ENCODE measurements around the gene RNF4.
"Not testable (repeated sequence)": the region's sequence is repeated elsewhere in the genome, so short reads cannot be mapped to it uniquely, and the experiment has no call there.

RNF4 gene, protein sequence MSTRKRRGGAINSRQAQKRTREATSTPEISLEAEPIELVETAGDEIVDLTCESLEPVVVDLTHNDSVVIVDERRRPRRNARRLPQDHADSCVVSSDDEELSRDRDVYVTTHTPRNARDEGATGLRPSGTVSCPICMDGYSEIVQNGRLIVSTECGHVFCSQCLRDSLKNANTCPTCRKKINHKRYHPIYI

DNA sequence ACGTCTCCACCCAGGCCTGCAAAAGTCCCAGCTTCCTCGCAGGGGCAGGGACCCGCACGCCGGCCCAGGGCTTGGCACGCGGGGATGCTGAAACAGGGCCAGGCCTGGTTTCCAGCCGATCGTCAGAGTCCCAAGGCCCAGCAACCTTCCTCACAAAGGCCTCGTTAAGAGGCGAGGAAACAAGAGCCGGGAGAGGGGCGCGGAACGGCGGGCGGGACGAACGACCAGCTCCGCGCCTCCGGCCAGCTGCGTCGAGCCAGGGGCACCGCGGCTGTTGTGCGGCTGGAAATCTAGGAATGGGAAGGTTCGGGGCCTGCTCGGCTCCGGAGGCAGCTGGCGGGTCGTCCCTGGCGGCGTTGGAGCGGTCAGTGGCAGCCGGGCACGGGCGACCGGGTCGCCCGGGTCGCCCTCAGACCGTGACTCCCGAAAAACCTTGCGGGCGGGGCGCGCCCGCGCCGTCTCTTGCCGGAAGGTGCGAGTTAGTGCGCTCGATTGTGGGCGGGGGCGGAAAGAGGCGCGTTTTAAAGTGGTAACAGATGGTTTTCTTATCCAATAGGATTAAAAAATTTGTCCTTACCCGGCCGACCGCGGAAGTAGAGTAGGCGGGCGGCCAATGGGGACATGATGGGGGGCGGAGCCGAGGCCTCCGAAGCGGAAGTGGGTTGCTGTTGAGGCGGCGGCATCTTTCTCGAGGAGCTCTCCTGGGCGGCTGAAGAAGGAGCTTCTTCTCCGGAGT lies at the start of gene RNF4:
Gene RNF4 (plus strand): TSS at position 651 of the 736 bp plus-strand sequence. CDS start 21,388 bp downstream, outside the sequence.
- DNase-seq = peak; percentile 95

DNA sequence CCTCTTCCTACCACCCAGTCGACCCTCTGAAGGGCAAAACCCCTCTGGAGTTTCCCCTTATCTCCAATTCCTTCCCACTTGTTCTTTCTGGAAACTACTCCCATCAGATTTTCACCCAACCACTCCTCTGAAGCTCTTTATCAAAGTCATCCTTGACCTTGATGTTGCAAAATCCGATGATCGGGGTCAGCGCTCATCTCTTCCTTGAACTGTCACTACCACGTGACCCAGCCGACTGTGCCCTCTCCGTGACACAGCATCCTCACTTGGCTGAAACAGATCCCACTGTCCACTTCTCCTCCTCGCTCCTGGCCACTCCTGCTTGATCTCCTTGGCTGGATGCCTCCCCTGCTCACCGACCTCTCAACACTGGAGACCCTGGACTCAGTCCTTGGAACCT lies 49.1 kb upstream of the RNF4 start:
- DNase-seq = no peak

DNA sequence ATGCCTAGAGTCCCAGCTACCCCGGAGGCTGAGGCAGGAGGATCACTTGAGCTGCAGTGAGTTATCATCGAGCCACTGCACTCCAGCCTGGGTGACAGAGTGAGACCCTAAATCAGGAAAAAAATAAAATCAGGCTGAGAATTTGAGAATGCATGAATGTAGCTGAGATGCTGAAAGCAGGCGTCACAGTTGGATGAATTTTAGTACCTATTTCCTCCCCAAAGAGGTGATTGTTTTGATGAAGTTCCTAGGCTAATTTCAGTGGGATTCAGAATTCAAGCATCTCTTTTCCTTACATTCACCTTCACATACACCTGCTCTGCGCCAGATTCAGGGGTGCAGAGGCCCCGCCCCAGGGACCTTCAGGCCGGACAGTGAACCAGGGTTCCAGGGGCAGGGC lies 47.0 kb upstream of the RNF4 start:
- DNase-seq = no peak

DNA sequence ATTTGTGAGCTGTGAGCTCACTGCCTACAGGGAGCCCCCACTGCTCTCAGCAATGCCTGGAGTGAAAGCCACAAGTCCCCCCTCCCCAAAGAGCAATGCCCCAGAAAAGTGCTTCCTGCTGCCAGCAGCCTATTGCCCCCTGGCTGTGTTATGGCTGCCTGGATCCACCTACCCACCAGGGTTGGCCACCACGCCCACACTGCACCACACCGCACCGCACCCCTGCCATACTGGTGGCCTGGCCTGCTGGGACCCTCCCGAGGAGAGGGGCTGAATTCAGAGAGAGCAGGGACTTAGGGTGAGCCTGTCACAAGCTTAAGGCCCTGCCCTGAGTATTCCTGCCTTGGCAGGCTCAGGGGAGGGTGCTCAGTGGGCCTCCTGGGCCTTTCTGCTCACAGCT lies 45.8 kb upstream of the RNF4 start:
- DNase-seq = no peak

DNA sequence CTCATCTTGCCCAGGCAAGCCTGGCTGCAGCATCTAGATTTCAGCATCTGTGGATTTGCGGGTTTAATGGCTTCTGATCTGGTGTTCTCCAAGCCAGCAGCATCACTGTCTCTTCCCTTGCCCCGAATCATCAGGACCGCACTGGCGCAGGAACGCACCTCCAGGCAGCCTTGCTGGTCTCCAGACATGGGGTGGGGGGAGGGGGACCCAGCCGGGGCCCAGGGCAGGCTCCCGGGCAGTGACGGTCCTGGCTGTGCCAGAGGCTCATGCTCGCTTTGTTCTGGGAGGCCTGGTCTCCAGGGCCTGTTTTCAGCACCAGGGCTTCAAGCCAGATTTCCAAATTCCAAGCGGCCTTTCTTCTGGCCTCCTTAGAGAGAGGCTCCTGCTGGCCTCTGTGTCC lies 45.2 kb upstream of the RNF4 start:
- no peak for DNase-seq

DNA sequence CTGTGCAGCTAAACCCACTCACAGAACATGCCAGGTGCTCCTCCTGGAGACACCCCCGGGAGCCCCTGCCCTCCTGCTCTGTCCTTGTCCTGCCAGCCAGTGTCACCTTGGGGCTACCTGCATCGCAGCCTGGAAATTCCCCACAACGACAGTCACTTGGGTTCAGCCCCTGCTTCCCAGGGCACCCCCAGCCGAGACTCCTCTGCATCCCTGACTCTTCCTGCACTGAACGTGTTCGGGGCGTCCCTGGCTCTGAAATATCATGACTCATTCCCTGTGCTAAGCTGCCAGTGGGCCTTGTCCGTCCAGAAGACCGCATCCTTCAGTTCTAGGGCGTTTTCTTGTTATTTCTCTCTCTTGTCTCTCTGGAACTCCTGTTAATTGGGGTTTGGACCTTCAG lies 44.3 kb upstream of the RNF4 start:
- DNase-seq = no peak

DNA sequence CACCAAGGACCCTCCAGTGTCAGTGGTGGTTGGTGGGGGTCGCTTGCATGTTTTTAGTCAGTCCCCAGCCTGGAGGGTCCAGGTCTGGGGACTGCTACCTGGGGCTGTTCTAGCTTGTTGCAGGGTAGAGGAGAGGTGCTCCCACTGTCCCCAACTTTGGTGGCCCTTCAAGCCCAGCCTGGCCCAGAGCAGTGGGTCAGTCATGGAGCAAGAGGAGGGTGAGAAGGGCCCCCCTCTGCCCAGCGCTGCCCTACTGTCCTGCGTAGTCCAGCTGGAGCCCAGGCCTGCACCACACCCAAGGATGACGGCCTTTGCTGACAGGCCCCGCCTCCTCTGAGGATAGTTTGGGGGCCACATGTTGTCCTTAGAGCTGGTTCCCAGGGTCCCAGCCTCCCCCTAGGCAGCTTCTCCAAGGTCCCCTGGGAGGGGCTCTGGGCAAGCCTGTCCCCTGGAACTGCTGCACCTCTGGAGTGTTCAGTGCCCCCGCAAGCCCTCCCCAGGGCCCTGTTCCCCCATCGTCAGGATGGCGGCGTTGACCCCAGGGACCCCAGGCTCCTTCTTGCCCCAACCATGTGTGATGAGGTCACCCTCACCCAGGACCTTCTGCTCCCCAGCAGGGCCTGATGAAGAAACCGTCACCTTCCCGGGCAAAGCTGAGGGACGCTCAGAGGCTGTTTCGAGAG lies 43.4 kb upstream of the RNF4 start:
- no peak for DNase-seq

DNA sequence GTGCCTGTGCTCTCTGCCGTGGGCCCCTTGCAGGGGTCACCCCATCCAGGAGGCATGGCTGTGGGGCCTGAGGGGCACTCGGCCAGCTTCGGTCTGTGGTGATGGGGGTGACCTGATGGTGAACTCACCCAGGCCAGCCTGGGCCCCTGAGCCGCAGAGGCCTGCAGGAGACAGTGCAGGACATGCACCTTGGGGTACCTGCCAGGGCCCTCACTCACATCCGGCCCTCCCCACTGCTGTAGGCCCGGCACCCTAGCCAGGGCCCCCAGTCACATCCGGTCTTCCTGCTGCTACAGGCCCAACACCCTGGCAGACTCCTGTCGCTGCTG lies 42.9 kb upstream of the RNF4 start:
- DNase-seq = no peak

DNA sequence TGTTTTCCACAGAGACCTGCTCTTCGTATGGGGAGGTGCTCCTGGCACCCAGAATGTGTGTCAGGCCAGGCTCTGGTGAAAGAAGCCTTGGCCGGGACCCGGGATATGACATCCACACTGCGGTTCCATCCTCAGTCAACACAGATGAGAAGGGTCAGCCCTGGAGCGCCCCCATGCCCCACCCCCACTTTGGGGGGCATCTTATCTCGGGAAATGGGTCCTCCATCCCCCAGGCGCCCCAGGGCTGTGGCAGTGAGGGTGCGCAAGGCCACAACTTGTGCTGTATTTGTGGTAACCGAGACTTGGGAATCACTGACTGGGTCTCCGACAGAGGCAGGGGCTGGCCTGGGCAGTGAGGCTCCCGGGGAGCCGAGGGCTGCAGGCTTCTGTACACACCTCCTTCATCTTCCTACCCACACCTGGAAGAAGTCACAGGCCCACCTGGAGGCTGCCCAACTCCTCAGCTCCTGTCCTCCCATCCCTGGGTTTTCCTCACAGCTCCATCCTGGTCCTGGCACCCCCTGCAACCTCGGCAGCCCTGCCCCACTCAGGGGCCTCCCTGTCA lies 42.1 kb upstream of the RNF4 start:
- no peak for DNase-seq

DNA sequence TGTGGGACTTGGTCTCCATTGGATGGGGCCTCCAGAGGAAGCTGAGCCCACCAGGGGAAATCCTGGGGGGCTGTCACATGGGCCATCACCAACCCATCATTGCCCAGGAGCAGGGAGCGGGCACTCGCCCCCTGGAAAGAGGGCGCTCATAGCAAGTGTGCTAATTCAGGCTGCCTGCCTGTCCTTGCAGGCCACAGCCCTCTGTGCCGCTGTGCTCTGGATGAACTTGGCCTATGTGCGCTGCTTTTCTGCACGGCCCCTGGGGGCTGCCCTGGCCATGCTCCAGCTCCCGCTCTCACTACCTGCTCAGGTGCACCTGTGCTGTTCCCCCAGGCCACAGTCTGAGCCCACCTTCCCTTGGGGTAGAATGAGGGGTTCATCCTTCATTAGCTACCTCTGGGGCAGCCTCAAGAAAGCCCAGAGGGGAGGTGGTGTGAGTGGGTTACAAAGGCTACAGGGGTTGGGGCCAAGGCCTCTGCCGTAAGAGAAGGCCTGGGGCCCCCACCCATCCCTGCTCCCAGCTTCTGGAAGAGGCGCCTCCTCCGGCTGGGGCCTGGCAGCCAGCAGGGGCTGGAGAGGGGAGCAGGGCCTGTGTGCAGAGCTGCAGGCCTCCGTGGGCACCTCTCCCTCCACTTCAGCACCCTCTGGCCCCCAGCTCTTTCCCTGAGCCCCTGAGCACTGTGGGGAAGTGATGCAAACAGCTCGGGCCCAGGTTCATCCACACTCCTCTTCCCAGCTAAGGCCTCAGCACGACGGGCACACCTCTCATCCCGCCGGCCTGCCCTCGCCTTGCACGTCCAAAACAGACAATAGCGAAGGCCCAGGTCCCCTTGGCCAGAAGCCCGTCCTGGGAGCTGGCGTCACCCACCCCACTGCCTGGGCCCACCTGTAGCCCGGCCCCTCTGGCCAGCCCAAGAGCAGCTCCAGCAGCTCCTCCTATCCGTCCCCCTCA lies 41.2 kb upstream of the RNF4 start:
- no peak for DNase-seq

DNA sequence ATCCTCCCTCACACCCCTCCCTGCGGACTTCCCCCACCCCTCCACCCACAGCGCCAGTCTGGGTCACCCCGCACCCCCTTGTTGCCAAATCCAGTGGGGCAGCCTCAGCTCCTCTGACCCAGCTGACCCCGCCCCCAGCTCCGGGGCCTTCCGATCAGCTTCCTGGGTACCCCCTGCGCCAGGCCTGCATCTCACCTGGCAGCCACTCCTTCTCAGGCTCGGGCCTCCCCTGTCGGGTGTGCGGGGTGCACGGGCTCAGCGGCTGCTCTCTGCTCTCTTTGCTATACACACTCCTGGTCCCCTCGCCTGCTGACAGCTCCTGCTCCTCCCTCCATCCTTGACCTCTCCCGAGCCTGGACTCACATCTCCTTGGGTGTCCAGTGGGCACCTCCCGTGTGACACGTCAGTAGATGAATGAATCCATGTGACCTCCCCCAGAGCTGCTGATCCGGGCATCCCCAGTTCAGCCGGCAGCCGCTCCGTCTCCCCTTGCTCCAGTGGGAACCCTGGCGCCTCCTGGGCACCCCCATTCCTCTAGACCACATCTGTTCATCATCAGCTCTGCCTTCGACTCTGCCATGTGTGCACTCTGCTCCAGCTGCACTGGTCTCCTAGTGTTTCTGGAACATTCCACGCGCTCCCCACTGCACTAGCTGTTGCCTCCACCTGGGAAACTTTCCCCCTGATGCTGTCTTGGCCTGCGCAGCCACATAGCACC lies 40.3 kb upstream of the RNF4 start:
- no peak for DNase-seq

DNA sequence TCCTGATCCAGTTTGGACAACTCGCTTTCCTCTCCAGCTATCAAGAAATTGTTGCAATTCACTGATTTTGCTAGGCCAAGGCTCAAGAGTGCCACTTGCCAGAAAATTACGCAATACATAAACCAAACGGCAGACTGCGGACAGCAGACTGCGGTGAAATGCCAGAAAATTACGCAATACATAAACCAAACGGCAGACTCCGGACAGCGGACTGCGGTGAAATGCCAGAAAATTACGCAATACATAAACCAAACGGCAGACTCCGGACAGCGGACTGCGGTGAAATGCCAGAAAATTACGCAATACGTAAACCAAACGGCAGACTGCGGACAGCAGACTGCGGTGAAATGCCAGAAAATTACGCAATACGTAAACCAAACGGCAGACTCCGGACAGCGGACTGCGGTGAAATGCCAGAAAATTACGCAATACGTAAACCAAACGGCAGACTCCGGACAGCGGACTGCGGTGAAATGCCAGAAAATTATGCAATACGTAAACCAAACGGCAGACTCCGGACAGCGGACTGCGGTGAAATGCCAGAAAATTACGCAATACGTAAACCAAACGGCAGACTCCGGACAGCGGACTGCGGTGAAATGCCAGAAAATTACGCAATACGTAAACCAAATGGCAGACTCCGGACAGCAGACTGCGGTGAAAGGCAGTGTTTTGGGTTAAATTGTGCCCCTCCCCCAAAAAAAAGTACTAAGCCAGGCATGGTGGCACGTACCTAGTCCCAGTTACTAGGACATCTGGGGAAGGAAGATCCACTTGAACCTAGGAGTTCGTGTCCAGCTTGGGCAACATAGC lies 38.8 kb upstream of the RNF4 start:
- not testable (repeated sequence) for DNase-seq

DNA sequence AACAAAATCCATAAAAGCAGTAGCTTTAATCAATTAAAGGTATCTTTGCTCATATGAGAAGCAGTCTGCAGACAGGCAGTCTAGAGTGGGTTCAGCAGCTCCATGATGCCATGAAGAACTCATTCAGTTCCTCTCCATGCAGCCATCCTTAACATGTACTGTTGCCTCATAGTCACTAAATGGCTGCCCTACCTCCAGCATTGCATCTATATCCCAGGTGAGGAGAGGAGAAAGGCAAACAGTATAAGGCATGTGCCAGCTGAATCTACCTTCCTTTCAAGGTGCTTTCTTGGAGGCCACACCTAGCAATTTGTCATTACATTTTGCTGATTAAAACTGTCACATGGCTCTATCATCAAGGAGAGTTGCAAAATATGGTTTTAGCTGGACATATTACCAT lies 36.9 kb upstream of the RNF4 start:
- no peak for DNase-seq

DNA sequence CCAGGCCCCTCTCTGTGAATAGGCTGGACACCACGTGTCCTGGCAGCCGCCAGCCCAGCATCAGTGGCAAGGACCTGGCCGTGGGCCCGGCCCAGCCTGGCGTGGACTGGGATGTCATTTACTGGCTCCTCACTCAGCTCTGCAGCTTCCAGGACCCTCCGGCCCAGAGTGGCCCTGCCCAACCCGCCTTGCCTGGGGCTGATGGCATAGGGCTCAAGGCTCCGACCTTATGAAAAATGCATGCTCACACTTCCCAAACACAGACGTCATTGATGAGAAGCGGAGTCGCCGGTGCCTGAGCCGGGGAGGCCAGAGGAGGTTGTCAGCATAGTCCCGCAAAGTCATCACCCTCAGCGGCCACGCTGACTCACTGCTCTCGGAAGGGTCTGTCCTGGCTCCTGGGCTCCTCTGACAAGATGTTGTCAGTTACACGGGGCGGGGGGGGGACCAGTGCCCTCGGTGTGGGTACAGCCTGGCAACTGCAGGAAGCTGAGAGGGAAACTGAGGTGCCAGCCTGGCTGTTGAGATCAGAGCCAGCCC lies 35.8 kb upstream of the RNF4 start:
- no peak for DNase-seq

DNA sequence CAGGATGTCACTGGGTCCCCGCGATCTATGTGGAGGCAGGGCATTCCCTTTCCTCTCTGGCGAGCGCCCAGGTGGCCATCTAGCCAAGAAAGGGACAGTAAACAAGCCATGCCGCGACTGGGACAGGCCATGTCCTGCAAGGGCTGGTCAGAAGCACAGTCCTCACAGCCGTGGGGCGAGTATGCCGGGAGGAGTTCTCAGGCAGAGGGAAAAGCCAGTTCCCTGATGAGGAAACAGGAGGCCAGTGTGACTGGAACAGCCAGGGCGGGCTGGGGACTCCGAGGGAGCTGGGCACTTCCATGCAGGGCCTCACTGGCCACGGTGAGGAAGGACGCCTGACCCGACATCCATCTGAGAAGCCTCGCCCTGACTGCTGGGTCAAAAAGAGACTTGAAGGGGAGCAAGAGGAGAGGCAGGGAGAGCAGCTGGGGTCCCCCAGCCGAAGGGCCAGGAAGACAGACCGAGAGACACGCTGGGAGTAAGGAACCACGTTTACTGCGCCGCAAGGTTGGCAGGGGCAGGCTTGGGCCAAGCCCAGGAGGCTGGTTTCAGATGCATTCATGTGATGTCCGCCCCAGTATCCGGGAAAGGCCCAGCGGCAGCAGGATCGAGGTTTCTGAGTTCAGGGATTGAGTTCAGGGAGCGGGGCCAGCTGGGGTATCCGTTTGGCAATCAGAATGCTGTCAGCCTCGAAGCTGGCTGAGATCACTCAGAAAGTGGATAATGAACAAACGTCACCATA lies 35.1 kb upstream of the RNF4 start:
- DNase-seq = no peak

DNA sequence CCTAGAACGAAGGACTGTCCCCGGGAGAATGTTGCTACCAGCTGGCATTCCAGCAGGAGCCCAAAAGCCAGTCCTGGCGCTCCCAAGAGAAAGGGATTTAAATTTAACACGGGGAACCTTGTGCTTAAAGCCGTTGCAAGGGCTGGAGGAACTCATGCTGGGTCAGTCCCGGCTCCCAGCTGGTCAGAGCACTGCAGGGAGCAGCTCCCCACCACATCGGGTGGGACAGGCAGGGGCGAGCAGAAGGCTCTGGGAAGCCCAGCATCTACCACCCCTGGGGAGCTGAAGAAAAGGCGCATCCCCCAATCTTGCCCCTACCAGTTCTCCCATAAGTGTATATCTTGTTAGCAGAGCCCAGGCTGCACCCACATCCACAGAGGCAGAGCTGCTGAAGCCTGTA lies 34.5 kb upstream of the RNF4 start:
- DNase-seq = no peak

DNA sequence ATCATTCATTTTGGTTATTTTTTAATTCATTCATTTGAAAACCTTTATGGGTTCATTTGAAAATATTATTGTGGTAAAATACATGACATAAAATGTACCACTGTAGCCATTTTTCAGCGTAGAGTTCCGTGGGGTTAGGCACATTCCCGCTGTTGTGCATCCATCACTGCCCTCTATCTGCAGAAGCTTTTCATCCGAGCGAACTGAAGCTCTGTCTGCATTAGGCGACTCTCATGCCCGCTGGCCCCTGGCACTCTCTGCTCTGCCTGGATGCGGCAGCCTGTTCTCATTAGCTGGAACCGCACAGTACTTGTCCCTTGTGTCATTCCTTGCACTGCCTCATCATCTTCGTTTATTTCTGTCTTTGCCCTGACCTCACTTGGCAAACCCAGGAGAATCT lies 32.6 kb upstream of the RNF4 start:
- no peak for DNase-seq

DNA sequence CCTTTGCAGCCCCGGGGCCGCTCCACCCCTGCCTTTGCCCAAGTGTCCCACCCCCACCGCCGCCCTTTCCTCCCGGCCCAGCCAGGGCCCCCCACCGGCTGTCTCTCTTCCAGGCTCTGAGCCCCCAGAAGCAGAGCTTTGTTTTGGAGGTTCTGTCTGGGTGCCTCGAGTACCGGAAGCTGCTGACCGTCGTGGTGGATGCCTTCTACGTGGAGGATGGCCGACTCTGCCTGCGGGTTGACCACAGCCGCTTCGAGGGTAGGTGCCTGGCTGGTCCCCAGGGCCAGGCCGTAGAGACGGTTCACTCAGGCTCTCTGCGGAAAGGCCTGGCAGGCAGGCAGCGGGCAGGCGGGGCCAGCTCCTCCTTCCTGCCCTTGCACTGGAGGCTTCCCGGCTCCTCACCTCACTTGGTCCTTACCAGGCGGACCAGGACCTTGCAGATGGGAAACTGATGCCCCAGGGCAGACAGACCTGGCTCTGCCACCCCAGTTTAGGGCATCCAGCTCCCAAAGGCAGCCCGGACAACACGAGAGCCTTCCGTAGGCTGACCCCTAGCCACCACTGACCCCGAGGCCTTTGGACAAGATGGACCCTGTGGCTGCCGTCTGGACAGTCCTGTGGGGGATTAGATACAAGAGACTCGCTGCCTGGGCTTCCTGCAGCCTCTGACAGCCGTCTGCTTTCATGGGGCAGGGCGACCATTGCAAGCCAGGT lies 32.0 kb upstream of the RNF4 start:
- no peak for DNase-seq

DNA sequence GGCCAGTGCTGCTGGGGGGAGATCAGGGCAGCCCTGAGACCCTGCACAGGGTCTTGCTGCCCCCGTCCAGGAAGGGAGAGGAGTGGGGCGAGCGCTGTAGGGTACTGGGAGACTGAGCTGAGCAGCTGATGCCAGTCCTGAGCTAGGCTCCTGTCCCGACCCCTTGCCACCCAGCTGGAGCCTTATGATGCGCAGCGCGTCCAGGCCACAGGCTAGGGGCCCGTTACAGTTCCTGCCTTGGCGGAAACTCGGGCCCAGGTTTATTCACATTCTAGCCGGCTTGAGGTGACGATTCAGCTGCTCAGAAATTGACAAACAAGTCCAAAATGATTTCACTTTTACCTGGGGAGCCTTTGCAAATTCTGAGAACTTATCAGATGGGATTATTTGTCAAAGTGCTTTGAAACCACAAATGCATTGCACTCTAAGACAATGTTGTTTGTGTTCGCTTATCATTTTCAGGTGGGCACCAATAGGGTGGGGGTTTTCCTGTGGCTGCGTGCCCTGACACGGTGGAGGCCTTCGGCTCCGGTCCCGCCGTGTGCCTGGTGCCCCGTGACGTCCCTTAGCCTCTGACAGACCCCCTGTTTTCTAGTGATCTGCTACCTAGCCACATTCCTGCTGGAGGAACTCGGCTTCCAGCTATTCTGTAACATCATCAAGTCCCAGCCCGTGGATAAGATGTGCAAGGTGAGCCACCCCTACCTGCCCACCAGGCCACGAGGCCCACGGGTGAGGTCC lies 31.3 kb upstream of the RNF4 start:
- DNase-seq = no peak
